SH-SY5Y (cell line): ENCODE measurements around the gene FAM229B.

Experiments
- GATA2 ChIP-seq: IDR thresholded peaks from 2 replicates; pipeline ENCODE4 v1.6.1; 2011; ENCODE audit warnings: mild to moderate bottlenecking, low read depth, low read length
- GATA3 ChIP-seq: IDR thresholded peaks from 2 replicates; pipeline ENCODE4 v1.6.1; 2011; ENCODE audit warnings: low read depth, mild to moderate bottlenecking, low read length, moderate library complexity

GRCh38 chr6:112086744-112087135, 651 bp upstream of the FAM229B start:
- TF ChIP-seq GATA2 (no peak; the same call in 1 of the 2 replicates), GATA3 (peak; percentile 41; the same call in 1 of the 2 replicates)
